ENCODE data around the gene MMS19.

GRCh38 chr10:97464226-97464625 is 34.0 kb downstream of the MMS19 start:
- TF ChIP-seq CTCF (IDR thresholded peaks at IDR 0.05), result no peak
- no peak for TF ChIP-seq POLR2A (IDR thresholded peaks at IDR 0.05)
